ENCODE measurements around the gene GALNT14. TPM values are rescaled to one million over a fixed set of nuclear protein-coding genes. Genes with fewer than 3 reads are reported as not detected.

Gene GALNT14
- polyA plus RNA-seq, 1 experiment = 3.5 TPM

DNA sequence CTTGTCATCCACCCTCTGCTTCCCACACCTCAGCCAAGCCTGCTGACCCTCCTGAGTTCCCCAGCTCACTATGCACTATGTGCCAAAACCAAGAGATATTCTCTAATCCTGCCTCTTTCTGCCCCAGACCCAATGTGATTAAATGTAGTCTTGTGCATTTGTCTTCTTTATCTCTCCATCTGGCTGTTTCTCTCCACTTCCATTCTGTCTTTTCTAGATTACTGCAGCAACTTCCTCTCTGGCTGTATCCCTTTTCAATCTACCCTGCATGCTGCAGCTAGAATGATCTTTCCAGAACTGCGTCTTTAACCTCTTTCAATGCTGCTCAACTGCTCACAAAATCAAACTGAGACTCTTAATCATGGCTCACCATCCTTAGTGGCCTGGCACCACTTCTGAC lies 164.1 kb downstream of the GALNT14 start:
- Histone ChIP-seq H3K4me3 (ENCODE audit: low read depth, low read length) (no peak overlapping the region), H3K36me3 (ENCODE audit: control insufficient read depth, insufficient read depth, low read length) (no peaks in the 10 kb centered on the region), H3K27me3 (ENCODE audit: control insufficient read depth, insufficient read depth, low read length) (no peaks in the 10 kb centered on the region)
- no peak for DNase-seq (ENCODE audit: low read depth)
- CTCF ChIA-PET = no interaction called here
- POLR2A ChIA-PET = no interaction called here
- TF ChIP-seq, protein P1, sequence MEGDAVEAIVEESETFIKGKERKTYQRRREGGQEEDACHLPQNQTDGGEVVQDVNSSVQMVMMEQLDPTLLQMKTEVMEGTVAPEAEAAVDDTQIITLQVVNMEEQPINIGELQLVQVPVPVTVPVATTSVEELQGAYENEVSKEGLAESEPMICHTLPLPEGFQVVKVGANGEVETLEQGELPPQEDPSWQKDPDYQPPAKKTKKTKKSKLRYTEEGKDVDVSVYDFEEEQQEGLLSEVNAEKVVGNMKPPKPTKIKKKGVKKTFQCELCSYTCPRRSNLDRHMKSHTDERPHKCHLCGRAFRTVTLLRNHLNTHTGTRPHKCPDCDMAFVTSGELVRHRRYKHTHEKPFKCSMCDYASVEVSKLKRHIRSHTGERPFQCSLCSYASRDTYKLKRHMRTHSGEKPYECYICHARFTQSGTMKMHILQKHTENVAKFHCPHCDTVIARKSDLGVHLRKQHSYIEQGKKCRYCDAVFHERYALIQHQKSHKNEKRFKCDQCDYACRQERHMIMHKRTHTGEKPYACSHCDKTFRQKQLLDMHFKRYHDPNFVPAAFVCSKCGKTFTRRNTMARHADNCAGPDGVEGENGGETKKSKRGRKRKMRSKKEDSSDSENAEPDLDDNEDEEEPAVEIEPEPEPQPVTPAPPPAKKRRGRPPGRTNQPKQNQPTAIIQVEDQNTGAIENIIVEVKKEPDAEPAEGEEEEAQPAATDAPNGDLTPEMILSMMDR (IDR thresholded peaks at IDR 0.05; ENCODE audit: insufficient read depth, low read depth, low read length) = no peak

DNA sequence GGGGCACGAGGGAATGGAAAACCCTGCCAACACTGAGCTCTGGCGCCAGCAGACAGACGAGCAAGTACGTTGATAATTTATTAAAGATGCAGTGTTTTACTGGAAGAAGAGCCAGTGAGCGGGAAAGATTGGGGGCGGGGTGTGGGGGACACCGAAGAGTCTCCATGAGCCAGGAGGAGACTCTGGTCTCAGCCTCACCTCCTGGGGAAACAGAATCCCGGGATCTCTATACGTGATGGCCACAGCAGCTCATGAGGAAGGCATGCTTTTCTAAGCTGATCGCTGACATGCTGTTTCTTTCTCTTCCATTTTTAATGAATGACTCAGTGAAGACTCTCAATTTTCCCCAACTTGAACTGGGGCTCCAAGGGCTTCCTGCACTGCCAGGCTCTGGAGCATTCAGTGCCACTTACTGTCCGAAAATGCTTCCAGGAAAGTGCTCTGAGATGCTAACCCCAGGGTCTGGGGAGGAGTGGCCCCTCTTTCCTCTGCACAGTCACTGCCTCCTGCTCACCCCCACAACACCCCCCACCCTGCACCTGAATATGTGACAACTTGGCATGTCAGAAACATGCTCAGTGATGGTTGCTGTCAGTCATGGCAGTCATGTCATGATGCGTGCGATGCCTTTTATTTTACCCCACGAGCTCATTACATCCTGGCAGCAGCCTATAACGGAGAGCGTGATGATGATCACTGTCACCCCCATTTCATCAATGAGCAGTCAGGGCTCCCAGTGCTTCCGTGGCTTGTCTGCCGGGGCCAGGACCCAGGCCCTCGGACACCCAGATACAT lies 166.8 kb downstream of the GALNT14 start:
- TF ChIP-seq, protein P1 (IDR thresholded peaks at IDR 0.05; ENCODE audit: insufficient read depth, low read depth, low read length) = no peak
- no peak overlapping the region for H3K4me3 ChIP-seq (ENCODE audit: low read depth, low read length)
- H3K27me3 ChIP-seq (ENCODE audit: control insufficient read depth, insufficient read depth, low read length) = no peaks in the 10 kb centered on the region
- CTCF ChIA-PET = interaction anchor here (0.6 kb wide), 3 partner anchors 15 to 1089 kb away, joined by 3 to 4 read pairs (median 3); no protein-coding TSS in a partner anchor
- no peaks in the 10 kb centered on the region for H3K36me3 ChIP-seq (ENCODE audit: control insufficient read depth, insufficient read depth, low read length)
- POLR2A ChIA-PET = no interaction called here
- no peak for DNase-seq (ENCODE audit: low read depth)

DNA sequence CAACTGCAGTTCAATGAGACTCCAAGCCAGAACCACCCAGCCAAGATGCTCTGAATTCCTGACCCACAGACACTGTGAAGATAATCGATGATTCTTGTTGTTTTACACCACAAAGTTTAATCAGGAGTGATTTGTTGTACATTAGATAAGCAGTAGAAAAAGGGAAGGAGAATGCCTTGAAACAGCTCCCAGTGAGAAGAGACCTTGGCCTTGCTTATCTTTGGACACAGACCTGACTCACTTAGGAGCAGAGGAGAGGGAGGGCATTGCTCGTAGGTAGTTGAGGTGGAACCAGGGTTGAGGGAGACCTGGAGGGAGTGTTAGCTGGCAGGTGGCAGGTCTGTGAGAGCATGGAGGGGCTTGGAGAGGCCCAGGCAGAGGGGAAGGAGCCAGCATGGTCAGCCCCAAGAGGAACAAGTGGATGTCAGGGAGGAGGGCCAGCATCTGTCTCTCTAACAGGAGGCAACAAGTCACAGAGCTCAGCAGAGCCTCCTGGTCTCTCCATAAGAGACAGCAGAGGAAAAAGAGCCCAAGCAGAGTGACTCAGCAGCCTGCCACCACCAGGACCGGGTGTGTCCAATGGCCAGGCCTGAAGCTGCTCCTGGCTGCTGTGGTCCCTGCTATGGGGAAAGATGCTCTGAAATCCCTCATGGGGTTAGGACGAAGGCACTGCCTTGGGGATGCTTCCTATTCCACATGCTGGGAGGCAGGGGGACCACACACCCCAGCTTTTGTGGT lies 169.4 kb downstream of the GALNT14 start:
- Histone ChIP-seq H3K36me3 (ENCODE audit: control insufficient read depth, insufficient read depth, low read length) (no peaks in the 10 kb centered on the region), H3K27me3 (ENCODE audit: control insufficient read depth, insufficient read depth, low read length) (no peaks in the 10 kb centered on the region), H3K4me3 (ENCODE audit: low read depth, low read length) (no peak overlapping the region)
- DNase-seq (ENCODE audit: low read depth) = no peak
- TF ChIP-seq, protein P1 (IDR thresholded peaks at IDR 0.05; ENCODE audit: insufficient read depth, low read depth, low read length) = no peak
- ChIA-PET CTCF (interaction anchor here (0.9 kb wide), 1 partner anchor 201 kb away, joined by 3 read pairs; no protein-coding TSS in a partner anchor), POLR2A (no interaction called here)

DNA sequence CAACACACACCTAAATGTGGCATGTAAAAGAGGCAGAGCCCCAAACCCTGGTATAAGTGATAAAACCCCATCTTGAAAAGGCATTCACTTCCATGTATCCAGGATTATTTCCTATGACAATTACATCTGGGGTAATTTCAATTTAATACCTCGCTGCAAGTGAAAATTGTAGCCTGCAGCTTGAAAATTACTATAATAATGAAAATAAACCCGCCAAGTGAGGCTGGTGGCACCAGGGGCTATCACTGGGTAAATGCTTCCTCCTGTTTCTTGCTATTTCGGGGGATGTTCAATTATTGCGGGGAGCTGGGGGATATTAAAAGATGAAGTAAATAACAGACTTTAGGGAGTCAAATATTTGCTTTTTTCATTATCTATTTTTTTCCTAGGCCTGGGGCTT lies 171.5 kb downstream of the GALNT14 start:
- Histone ChIP-seq H3K27me3 (ENCODE audit: control insufficient read depth, insufficient read depth, low read length) (no peaks in the 10 kb centered on the region), H3K4me3 (ENCODE audit: low read depth, low read length) (no peak overlapping the region), H3K36me3 (ENCODE audit: control insufficient read depth, insufficient read depth, low read length) (no peaks in the 10 kb centered on the region)
- CTCF ChIA-PET = no interaction called here
- TF ChIP-seq, protein P1 (IDR thresholded peaks at IDR 0.05; ENCODE audit: insufficient read depth, low read depth, low read length) = no peak
- POLR2A ChIA-PET = no interaction called here
- no peak for DNase-seq (ENCODE audit: low read depth)

DNA sequence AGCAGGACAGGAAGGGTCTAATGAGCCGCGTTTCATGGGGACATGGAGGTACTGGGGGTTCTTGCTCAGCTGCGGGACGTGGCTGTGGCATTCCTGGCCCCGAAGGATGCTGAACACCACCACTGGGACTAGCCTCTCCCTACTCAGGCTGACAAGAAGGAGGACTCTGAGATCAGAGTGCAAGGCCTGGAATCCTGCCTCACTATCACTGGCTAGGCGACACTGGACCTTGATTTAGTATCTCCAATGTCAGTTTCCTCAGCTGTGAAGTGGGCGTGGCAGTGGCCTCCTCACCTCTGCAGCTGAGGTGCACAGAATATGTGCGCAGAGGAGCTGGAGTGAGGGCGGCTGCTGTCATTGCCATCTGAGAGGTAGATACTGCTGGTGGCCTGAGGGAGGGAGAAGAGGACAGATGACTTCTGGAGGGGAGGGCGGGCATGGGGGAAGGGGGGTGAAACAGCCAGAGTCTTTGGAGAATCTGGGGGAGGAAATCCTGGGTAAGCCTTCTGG lies 173.2 kb downstream of the GALNT14 start:
- Histone ChIP-seq H3K4me3 (ENCODE audit: low read depth, low read length) (no peak overlapping the region), H3K36me3 (ENCODE audit: control insufficient read depth, insufficient read depth, low read length) (no peaks in the 10 kb centered on the region), H3K27me3 (ENCODE audit: control insufficient read depth, insufficient read depth, low read length) (no peaks in the 10 kb centered on the region)
- TF ChIP-seq, protein P1 (IDR thresholded peaks at IDR 0.05; ENCODE audit: insufficient read depth, low read depth, low read length) = no peak
- no peak for DNase-seq (ENCODE audit: low read depth)
- ChIA-PET POLR2A (no interaction called here), CTCF (no interaction called here)
